Stimulated activated CD4-positive, alpha-beta T cell treated with anti-CD3 and anti-CD28 coated beads, Interleukin-4, amount 100 ng/mL, for 24 hours (primary cell): ENCODE measurements around the gene SERTM1.

Experiments used
- DNase-seq: peaks from one replicate; pipeline ENCODE4 v3.0.0-alpha.2; 2020

The SERTM1 gene

DNA sequence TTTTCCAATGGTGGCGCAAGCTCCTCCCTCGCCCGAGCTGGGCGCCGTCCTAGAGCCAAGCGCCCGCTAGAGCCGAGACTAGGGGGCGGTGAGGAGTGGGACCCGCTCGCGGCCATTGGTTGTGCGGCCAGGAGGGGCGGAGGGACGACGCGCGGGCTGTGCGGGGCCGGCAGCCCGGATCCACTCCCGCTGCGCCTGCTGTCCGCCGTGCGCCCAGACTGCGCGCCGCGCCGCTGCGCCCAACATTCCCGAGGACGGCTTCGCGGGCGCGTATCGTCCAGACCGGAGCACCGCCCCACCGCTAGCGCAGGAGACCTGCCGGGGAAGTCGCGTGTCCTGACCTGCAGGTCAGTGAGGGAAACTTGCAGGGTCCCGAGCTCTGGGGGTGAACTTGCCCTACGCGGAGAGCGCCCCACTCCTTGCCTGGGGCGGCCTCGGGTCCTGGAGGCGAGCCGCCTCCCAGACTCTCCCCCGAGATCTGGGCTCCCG, at the start of gene SERTM1:
Gene SERTM1 (plus strand): TSS at position 183 of the 489 bp plus-strand sequence. CDS start 21,059 bp downstream, outside the sequence.
- no peak for DNase-seq

DNA sequence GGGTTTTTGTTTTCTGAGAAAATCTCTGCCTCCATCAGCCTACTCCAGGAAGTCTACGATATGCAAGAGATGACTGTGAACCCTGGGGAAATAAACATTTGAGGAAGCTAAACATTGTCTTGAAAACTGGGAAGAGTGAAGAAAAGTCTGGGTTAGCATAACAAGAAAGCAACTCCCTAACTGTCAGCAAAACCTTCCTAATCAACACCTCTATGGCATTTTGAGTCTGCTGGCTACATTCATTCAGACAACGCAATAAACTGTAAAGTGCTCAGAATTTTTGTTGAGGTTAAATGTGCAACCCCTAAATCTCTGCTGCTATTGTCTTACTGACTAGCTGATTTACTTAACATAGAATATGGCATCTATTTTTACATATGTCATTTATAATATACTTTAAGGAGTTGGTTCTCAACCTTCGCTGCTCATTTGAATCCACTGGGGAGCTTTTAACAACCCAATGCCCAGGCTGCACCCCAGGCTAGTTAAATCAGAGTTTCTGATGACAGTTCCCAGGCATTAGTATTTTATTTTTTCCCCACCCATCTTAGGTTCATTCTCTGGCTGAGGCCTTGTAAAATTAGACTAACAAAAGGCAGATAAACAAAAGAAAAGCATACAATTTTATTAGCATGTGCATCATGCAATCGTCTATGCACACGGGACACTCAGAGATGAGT, 45.3 kb upstream of the SERTM1 start:
- no peak for DNase-seq

DNA sequence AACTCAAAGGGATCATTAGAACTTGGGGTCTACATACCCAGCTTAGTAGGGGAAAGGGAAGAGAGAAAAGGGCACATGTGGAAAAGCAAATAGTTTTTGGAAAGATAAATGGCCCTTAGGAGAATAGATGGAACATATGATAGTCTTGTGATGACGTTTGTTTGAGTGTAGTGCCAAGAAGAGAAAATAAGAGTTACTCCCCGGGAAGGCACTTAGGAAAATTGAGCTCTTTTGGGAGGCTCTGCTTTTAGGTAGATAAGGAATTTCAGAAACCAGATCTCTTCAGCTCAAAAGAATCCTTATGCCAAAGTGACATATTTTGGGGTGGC, 44.8 kb upstream of the SERTM1 start:
- no peak for DNase-seq

DNA sequence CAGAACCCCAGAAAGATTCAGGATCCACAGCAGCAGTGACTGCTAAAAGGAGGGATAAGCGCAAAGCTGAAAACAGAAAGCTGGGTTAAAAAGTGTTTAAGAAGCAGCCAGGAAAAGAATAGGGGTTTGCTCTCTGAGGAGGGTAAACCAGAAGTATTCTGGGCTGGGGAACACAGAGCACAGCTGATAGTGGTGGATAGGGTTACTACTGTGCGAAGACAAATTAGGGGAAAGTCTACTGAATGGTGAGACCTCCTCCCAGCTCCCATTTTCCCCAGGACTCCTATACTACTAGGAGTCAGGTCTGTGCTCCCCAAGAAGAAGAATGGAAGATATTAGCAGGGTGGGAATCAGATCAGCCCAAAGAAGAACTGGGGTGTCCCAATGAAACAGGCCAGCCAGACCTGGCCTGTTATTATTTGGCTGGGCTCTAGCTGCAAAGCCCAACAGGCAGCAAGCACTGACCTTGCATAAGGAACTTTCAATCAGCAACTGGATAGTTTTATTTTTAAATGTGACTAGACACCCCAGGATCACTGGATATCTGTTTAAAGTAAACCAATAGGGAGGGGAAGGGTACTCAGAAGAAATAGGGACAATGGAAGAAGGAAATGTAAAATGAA, 43.5 kb upstream of the SERTM1 start:
- no peak for DNase-seq

DNA sequence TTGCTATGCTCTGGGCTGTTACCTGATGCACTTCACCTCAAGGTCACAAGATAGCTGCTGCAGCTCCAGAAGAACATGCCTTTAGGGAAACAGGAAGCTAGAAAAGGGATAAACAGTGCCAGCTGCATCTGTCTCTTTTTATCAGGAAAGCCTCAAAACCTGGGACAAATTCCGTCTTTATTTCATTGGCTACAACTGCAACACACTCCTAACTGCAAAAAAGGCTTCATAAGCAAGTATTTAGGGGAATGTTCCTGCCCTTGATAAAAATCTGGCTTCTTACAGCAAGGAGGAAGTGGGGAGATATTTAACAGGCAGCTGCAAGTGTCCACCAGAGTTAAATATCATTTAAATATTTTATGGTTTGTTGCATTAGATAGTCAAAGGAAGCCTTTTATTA, 34.2 kb upstream of the SERTM1 start:
- DNase-seq = no peak

DNA sequence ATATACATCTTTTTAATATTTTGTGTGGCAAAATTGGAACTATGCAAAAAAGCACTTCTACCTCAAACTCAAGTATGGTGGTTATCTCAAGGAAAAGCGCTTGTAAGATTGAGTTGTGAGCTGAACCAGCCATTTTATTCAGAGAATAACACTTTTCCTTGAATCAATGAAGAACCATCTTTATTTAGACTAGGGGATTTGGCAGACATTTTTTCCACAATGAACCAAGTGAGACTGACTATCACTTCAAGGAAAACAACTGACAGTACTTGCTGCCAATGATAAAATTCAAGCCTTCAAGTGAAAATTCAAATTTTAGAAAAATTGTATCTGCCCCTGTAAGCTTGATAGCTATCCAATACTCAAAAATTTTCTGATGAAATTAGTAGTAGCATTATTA, 23.2 kb upstream of the SERTM1 start:
- no peak for DNase-seq

DNA sequence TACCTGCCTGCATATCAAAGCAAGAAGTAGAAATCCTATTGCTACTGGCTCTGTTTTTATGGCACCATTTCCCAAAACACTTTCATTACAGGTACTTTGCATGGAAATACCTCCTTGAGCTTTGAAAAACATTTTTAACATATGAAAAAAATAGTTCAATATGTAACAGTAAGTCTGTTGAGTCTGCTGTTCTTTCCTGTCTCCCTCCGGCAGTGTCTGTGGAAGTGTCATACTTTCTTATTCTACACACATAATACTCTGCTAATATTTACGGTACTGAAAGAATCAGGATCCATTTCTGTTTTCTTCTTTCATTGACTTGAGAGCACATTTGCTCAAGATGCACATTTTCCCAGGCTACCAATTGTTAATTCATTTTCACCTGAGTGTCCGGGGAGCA, 8.2 kb upstream of the SERTM1 start:
- no peak for DNase-seq

DNA sequence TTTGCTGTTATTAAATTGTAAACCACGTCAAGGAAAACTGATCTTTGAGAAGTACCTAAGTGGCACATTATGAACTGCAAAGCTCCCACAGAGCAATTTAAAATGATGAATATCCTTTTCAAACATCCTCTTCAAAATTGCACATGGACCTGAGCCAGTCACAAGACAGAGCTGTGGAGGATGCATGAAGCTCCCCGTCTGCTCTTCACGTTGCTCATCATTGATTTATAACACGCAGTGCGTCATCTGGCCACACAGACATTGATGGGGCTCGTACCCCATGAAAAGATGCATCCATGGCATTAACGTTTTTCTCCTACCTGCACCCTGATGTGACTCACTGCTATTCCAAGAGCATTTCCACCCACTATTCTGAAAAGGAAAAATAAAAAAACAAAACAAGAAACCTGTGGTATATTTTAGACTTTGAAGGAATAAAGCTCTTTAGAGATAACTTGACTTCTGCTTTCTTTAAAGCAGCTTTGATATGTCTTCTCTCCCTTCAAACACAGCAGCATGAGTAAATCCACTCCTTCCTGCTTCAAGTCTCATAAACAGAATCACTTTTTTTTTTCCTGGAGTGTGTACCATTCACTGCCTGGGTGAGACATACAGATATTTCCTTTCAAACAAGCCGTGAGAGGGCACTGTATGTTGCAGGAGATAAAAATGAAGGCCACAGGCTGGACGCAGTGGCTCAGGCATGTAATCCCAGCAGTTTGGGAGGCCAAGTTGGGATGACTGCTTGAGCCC, 7.2 kb upstream of the SERTM1 start:
- no peak for DNase-seq

DNA sequence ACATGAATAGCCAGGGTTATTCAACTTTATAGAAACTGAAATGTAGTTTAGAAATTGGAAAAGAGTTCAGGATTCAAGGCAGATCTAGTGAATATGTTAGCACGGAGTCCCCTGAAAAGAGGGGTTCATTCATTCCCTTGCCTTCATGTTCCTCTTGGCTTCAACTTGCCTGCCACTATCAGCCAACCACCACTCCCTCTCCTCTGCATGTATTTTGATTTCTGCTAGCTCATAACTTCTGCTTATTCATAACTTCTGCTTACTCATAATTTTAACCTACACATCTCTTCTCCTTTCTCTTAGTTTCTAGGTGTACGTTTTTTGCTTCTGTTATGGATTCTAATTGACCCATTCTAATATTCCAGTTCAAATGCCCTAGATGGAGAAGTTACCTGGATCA, 5.5 kb upstream of the SERTM1 start:
- DNase-seq = no peak

DNA sequence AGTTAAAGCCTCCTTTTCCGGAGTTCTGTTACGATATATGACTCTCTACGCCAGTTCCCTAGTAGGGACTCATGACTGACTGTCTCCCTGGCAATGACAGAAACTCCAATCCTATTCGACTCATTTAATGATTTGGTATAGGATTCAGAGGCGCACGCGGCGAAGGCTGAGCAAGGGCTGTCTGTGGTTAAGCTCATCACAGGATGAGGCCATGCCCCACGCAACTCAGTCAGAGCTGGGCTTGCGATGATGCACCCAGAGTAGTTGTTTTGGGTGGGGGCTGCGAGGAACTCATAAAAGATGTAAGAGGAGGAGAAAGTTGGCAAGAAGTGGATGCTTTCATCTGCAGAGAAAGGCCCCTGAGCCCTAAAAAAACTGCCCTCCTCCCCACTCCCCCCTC, 468 bp upstream of the SERTM1 start:
- DNase-seq = no peak

DNA sequence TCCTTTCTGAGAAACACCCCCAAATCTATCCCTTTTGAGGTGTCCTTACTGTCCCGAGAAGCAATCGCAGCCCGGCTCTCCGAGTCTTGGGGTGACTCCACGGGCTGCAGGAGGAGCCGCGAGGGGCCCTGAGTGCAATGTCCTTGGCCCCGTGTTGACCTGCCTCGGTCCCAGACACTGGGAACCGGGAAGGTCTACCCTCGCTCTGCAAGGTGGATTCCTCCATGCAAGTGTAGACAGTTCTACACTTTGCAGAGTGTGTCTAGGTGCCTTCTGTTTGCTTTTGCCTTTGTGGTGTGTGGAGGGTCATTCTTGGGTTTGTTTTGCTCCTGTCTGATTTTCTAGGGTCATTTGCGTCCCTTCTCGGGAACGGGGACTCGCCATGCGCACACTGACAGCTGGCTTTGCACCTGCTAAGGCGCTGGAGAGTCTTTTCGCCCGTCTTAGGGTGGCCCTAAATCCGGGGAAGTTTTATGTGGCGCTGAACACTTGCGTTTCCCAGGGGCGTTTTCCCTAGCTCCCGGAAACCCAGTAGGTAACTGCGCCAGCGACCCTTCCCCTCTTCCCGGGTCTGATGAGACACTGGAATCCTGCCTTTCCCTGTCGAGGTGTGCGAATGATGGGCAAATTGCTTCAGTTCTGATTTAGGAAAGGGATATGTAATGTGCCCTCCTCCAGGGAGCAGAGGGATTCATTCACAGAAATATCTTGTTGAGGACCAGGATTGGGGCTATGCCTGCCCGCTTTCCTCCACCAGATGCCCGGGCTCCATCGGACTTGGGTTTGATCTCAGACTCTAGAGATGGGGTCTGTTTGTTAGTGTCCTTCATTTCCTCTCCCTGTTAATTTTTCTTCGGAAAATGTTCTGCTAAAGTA, 755 bp downstream of the SERTM1 start:
- no peak for DNase-seq

DNA sequence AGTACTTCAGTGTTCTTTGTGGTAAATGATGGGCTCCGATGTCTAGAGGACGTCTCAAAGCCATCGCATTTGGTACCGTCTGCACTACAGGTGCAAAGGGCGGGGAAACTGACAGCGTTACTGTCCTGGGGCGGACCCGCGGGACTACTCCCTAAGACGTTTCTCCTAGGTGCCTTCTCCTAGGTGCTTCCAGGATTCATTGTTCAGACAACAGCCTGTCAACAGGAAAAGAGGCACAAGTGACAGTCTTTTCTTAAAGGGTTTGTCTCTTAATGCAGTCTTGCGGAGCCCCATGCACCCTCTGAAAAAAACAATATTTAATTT, 1.4 kb downstream of the SERTM1 start:
- no peak for DNase-seq

DNA sequence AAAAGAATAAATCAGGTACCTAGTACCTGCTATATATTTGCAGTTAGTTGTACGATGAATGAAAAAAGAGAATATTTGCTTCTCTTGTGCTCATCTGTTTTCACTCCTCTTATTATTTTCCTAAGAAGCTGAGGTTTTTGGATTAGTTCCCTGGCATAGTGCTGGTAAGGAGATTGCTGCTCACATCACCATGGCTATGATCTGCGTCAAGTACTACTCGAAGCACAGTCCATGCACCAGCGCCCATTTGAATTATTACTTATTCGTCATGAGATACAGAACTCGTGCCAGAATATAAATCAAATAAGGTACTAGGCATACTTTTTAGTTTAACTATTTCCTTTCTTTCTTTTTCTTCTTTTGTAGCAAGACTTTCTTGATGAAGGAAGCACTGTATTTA, 7.1 kb downstream of the SERTM1 start:
- no peak for DNase-seq

DNA sequence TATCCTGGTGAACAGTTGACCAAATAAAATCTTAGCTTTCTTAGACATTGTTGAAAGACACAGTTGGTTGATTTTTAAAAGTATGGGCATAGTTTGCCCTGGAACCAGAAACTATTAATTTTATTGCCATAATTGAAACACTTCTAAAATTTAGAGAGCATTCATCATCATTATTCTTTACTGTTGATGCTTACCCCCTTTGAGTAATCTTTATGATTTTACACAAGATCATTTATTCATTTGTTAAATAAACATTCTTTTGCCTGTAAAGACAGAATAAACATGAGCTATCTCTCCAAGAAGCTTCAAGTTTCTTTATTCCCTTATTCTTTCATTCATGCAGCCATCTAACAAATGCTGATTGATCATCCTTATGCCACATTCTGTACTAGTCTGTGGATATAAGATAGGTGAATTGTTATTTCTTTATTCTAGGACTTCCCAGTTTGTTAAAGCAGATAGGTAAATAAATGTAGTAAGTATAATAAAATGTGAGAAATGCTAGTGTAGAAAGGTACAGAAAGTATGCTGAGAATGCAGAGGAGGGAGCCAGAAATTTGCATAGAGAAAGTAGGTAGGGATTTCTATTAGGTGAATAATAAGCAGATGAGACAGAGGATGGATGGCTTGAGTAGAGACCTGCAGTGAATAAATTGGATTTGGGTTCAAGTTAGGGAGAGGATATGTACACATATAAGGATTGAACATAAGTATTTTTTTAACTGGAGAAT, 8.2 kb downstream of the SERTM1 start:
- no peak for DNase-seq

DNA sequence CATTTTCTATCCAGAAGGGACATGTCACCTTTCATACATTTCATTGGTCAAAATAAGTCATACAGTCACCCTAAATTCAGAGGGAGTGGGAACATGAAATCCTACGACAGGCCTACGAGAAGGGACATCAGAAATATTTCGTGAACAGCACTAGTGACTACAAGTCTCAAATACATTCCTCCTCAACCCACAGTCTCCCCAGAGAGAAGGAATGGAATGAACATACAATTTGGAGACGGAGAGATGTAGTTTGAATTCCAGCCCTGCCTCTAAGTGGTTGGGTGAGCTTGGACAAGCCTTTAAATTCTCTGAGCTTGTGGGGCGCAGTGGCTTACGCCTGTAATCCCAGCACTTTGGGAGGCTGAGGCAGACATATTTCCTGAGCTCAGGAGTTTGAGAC, 9.9 kb downstream of the SERTM1 start:
- DNase-seq = no peak

DNA sequence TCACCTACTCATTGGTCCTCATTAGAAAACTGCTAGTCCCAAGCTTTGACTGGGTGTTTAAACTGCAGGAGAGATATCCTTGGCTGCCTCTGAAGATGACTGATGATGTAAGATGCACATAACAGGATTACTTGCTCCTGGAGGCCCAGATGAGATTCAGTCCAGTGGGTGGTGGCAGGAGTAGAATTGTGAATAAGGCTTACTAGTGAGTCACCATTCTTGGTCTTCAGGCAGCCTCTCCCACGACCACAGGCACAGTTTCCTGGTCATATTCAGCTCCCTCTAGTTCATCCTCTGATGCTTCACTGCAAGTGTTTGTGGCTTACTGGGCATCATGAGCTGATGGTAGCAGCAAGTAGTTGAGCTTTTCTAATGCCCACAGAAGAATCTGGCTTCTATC, 12.1 kb downstream of the SERTM1 start:
- no peak for DNase-seq

DNA sequence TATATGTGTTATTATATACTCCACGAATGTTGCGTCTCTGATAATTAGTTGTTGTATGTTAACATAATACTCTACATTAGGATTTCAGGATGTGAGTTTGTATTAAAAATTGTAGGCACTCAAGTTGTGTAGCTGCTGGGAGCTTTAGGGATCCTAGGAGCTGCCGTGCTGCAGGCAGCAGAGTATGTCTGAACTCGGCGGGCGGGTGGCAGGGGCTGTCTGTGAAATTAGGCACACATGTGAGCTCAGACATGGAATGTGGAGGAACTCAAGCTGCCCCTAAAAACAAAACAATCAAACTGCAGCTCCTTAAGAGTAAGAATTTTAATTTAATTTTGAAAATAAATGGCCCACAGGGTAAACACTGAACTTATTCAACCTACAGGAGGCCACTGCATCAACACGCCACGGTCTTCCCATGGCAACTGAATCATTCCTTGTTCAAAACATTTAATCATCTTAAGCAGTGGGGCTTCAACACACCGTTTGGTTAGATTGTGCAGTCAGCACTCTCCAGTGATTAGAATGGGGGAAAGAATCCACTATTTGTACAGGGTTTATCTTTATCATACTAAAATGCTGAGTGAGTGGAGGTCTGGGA, 22.7 kb downstream of the SERTM1 start:
- no peak for DNase-seq

DNA sequence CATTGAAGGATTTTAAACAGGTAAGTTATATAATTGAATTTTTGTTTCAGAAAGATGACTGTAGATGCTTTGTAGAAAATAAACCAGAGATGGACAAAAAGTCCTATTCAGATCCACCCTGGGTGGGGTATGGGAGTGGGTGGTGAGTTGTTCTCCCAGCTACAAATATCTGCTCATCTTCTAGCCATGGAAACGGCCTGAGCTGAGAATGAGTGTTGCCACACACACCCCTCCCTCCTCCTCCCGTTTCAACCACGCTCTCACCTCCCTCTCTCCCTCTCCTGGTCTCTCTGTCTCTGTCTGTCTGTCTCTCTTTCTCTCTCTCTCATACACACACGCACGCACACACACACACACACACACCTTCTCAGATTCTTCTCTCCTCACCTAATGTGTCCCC, 26.4 kb downstream of the SERTM1 start:
- DNase-seq = no peak

DNA sequence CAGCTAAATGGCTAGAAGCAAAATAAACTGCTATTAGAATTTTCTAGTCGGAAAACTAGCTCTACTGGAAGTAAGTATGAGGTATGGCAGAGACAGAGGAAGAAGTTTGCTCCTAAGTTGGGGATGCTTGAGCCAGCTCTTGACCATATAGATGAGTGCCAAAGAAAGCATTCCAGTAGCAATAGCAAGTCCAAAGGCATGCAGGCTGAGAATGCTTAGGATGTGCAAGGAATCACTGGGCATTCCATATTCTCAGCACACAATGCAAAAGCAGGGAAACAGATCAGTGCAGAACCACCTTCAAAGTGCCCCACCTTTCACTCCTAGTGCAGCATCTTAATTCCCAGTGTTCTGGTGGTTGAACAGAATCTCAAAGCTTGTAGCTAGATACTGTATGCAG, 32.9 kb downstream of the SERTM1 start:
- DNase-seq = no peak

DNA sequence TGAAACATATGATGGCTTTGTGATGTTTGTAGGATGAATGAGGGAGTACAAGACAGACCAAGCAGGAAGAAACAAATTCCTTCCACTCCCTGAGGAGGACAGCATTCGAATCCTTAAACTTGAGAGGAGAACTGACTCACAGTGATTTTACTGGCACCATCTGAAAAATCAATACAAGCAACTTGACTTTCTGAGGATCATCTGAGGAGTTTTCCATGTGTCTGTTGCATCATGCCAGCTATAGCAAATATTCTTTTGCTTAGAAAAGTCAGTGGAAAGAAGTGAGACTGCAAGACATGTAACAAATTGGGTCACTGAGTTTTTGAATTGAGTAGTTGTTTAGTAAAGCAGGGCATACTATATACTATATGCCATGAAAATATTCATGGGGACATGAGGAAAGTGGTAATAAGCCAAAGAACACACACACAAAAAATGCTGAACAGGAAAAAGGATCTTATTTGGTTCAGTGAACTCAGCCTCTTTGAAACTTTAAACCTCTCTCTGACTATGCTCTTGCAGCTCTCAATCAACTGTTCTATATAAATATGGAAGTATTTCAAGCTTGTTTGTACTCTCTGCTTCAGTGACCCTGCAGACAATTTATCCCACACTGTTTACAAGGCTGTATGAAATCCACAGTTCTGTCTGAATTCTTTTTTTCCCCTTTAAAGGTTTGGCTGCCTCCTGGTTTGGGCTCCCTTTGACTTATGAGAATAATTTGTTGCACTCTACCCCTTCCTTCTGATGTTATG, 35.5 kb downstream of the SERTM1 start:
- no peak for DNase-seq

DNA sequence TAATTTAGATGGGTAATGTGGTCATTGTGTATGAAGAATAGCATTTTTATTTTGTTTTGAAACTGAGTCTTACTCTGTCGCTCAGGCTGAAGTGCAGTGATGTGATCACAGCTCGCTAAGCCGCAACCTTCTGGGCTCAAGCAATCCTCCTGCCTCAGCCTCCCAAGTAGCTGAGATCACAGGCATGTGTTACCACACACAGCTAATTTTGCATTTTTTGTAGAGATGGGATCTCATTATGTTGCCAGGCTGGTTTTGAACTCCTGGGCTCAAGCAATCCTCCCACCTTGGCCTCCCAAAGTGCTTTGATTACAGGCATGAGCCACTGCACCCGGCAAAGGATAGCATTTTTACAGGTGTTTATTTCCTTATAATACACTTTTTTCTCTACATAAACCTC, 36.6 kb downstream of the SERTM1 start:
- no peak for DNase-seq

DNA sequence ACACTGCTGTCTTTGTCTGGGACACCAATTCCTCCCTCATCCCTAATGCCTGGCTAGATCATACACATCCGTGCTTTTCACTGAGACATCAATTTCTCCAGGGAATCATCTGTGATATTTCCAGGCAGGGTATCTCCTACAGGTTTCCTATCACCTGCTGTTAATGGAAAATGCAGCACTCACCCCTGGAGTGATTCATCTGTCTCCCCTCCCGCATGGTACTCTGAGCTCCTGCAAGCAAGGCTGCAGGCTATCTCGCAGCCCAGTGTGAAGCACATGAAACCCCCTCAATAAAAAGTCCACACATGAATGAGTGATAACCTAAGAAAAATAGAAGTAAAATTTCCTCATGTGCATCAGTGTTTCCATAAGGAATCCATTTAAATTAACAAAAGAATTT, 38.5 kb downstream of the SERTM1 start:
- DNase-seq = no peak
